ENCODE data around the gene ERF.

DNA sequence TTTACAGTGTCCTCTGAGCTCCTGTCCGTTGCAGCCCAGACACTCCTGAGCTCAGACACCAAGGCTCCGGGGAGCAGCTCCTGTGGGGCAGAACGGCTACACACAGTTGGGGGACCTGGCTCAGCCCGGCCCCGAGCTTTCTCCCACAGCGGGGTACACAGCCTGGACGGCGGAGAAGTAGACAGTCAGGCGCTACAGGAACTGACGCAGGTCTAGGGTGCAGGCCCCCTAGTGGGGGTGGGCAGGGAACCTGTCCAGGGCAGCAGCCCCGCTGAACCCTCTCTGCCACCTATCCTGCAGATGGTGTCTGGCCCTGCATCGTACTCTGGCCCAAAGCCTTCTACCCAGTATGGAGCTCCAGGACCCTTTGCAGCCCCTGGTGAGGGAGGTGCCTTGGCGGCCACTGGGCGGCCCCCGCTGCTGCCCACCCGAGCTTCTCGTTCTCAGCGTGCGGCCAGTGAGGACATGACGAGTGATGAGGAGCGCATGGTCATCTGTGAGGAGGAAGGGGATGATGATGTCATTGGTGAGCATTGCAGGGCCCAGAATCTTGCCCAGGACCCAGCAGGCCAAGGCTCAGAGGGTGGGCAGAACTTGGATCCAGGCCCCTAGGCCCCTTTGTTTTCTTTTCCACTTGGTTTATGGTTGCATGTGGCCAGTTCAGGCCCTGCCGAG lies 34.1 kb upstream of the ERF start:
- TF ChIP-seq TBP (IDR thresholded peaks at IDR 0.05; ENCODE audit: low read depth, low read length) (no peak), EZH2 (IDR thresholded peaks at IDR 0.05; ENCODE audit: low read depth, low read length, severe bottlenecking) (no peak), YY1 (IDR thresholded peaks at IDR 0.05; ENCODE audit: low read depth, low read length) (no peak), POU5F1 (IDR thresholded peaks at IDR 0.05; ENCODE audit: low read depth, low read length) (no peak), CEBPB (IDR thresholded peaks at IDR 0.05; ENCODE audit: low read depth, low read length) (no peak), JUN (IDR thresholded peaks at IDR 0.05; ENCODE audit: low read depth, low read length) (no peak), POLR2A (IDR thresholded peaks at IDR 0.05; ENCODE audit: control extremely low read depth in 1 of 2, low read depth in 2 of 2, low read length in 2 of 2) (no peak), POLR2AphosphoS5 (IDR thresholded peaks at IDR 0.05; ENCODE audit: low read depth, low read length) (no peak), TCF12 (IDR thresholded peaks at IDR 0.05; ENCODE audit: low read depth, low read length) (no peak), EP300 (IDR thresholded peaks at IDR 0.05; ENCODE audit: borderline replicate concordance in 1 of 2, low read depth in 2 of 2, low read length in 2 of 2) (no peak), ZNF274 (IDR thresholded peaks at IDR 0.05; ENCODE audit: borderline replicate concordance, extremely low read depth, low read length) (no peak)
- TF ChIP-seq, protein P1, sequence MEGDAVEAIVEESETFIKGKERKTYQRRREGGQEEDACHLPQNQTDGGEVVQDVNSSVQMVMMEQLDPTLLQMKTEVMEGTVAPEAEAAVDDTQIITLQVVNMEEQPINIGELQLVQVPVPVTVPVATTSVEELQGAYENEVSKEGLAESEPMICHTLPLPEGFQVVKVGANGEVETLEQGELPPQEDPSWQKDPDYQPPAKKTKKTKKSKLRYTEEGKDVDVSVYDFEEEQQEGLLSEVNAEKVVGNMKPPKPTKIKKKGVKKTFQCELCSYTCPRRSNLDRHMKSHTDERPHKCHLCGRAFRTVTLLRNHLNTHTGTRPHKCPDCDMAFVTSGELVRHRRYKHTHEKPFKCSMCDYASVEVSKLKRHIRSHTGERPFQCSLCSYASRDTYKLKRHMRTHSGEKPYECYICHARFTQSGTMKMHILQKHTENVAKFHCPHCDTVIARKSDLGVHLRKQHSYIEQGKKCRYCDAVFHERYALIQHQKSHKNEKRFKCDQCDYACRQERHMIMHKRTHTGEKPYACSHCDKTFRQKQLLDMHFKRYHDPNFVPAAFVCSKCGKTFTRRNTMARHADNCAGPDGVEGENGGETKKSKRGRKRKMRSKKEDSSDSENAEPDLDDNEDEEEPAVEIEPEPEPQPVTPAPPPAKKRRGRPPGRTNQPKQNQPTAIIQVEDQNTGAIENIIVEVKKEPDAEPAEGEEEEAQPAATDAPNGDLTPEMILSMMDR (IDR thresholded peaks at IDR 0.05; ENCODE audit: control extremely low read depth in 1 of 3, insufficient read depth in 1 of 3, low read depth in 1 of 3, low read length in 3 of 3): no peak
- TF ChIP-seq, protein P2, sequence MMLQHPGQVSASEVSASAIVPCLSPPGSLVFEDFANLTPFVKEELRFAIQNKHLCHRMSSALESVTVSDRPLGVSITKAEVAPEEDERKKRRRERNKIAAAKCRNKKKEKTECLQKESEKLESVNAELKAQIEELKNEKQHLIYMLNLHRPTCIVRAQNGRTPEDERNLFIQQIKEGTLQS (IDR thresholded peaks at IDR 0.05; ENCODE audit: insufficient read depth, low read depth, low read length): no peak
